ENCODE measurements around the gene SMG9.

GRCh38 chr19:43704002-43704705 lies 50.6 kb downstream of the SMG9 start:
- no peak for TF ChIP-seq CTCF (conservative IDR thresholded peaks at IDR 0.05; ENCODE audit: low read depth, low read length)
- no peak for TF ChIP-seq EZH2 (IDR thresholded peaks at IDR 0.05; ENCODE audit: borderline replicate concordance, low read depth, low read length, poor library complexity, severe bottlenecking)
